BLaER1 (cell line): ENCODE measurements around the gene EAF1.
"Not testable (repeated sequence)": the region's sequence is repeated elsewhere in the genome, so short reads cannot be mapped to it uniquely, and the experiment has no call there.

Source experiments
- H3K27ac ChIP-seq: shearing (Covaris generic); formaldehyde crosslinking; 2 replicates; pipeline ENCODE4 v1.8.1; 2022
- H3K27me3 ChIP-seq: shearing (Covaris generic); formaldehyde crosslinking; 2 replicates; pipeline ENCODE4 v1.8.1; 2022
- H3K36me3 ChIP-seq: shearing (Covaris generic); formaldehyde crosslinking; 2 replicates; pipeline ENCODE4 v1.8.1; 2022
- H3K4me1 ChIP-seq: shearing (Covaris generic); formaldehyde crosslinking; 2 replicates; pipeline ENCODE4 v1.8.1; 2022
- H3K4me2 ChIP-seq: shearing (Covaris generic); formaldehyde crosslinking; 2 replicates; pipeline ENCODE4 v1.8.1; 2022
- H3K4me3 ChIP-seq: shearing (Covaris generic); formaldehyde crosslinking; 2 replicates; pipeline ENCODE4 v1.8.1; 2022
- H3K9ac ChIP-seq: shearing (Covaris generic); formaldehyde crosslinking; 2 replicates; pipeline ENCODE4 v1.8.1; 2022
- H3K9me3 ChIP-seq: shearing (Covaris generic); formaldehyde crosslinking; 2 replicates; pipeline ENCODE4 v1.8.1; 2022
- H4K20me1 ChIP-seq: shearing (Covaris generic); formaldehyde crosslinking; 2 replicates; pipeline ENCODE4 v1.8.1; 2022
- Cebpa-rat ChIP-seq: shearing (Covaris generic); IDR thresholded peaks from 2 replicates; pipeline ENCODE4 v1.8.1; 2022

EAF1 gene

DNA sequence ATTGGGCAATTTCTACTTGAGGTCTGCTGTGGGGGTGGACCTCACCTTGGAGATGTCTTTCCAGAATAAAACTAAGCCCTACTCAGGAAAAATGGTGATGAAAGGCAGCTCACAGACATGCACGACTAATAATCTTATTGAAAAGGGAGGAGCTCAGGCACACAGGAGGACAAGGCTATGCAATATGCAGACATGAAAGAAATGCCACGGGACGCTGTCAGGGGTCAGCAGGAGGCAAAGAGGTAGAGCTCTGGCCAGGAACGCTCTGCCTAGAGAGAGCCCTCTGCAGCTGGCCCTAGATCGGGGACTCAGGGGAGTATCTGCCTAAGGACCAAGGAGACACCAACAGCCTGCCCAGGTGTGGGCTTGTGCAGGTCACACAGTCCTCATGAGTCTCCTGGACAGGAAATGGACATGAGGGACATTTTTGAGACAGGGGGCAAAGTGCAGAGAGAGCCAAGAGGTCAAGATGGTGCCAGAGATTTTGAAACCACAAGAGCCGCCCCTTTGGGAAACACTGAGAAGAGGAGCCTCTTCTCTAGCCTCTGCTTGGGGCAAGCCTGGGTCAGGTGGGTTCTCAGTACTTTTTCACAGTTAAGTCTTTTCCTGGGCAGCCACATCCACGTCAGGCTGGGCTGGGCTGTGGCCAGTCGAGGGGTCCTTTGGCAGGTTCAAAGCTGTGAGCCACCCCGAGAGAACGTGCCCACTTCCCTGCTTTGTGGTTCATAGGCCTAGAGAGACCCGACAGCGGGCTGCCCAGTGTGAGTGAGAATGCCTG, 23.2 kb downstream of the EAF1 start:
- Histone ChIP-seq H3K27ac (no peak overlapping the region), H3K27me3 (no peaks in the 10 kb centered on the region), H3K36me3 (peaks cover 10% of the 10 kb centered on the region; the same call in 1 of the 2 replicates), H3K9me3 (no peaks in the 10 kb centered on the region), H3K4me1 (peaks cover 17% of the 10 kb centered on the region), H3K4me2 (no peak overlapping the region), H3K4me3 (no peak overlapping the region), H3K9ac (no peak overlapping the region), H4K20me1 (no peaks in the 10 kb centered on the region)
- TF ChIP-seq Cebpa-rat, result no peak

GRCh38 chr3:15451216-15452113, 24.1 kb downstream of the EAF1 start:
- no peak overlapping the region for H3K4me2 ChIP-seq
- H3K36me3 ChIP-seq, result peaks cover 10% of the 10 kb centered on the region; the same call in 1 of the 2 replicates
- no peaks in the 10 kb centered on the region for H3K9me3 ChIP-seq
- no peak overlapping the region for H3K4me3 ChIP-seq
- peaks cover 17% of the 10 kb centered on the region for H3K4me1 ChIP-seq
- no peak overlapping the region for H3K27ac ChIP-seq
- no peak for TF ChIP-seq Cebpa-rat
- H3K9ac ChIP-seq, result no peak overlapping the region
- no peaks in the 10 kb centered on the region for H3K27me3 ChIP-seq
- H4K20me1 ChIP-seq, result no peaks in the 10 kb centered on the region

- Histone ChIP-seq H3K9ac (no peak overlapping the region), H3K36me3 (peaks cover 10% of the 10 kb centered on the region; the same call in 1 of the 2 replicates), H3K9me3 (no peaks in the 10 kb centered on the region), H4K20me1 (no peaks in the 10 kb centered on the region), H3K27me3 (no peaks in the 10 kb centered on the region), H3K4me1 (peaks cover 17% of the 10 kb centered on the region), H3K4me3 (no peak overlapping the region), H3K4me2 (no peak overlapping the region), H3K27ac (no peak overlapping the region)
- TF ChIP-seq Cebpa-rat, result no peak
Observed at GRCh38 chr3:15452156-15452555, 24.8 kb downstream of the EAF1 start.

DNA sequence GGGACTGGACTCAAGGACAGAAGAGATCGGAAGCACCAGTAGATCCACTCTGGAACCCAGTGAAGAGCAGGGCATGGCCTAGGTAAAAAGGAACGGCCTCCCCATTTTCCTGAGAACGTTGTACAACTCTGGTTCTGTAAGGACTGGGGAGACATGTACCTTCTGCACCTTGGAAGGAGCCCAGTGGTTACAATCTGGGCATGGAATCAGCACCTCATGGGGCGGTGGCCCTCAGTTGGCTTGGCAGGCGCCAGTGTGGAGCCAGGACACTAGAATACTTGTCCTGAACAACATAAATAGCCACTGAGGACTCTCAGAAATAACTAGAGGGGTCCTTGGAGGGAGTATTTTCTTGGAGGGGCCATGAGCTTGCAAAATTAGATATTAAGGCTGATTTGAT, 25.6 kb downstream of the EAF1 start:
- Histone ChIP-seq H3K4me2 (no peak overlapping the region), H3K36me3 (peaks cover 10% of the 10 kb centered on the region; the same call in 1 of the 2 replicates)

DNA sequence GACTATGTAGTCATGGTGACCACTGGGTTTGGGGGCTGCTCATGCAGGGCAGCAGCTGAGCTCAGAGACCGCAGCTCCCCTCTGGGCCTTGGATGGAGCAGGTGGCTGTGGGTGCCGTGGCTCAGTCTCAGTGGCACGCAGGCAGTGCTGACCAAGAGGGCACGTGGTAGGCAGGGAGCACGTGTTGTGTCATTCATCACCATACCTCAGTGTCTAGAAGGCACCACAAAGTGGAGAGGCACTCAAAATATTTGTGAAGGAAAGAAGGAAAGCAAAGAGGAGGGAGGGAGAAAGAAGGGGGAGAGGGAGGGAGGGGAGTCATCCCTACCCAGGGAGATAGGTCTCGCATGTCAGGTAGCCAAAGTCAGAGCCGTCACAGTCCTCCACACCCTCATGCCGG, 26.1 kb downstream of the EAF1 start:
- peaks cover 5% of the 10 kb centered on the region; the same call in 1 of the 2 replicates for H3K9me3 ChIP-seq
- H3K27ac ChIP-seq, result no peak overlapping the region
- no peak for TF ChIP-seq Cebpa-rat
- no peaks in the 10 kb centered on the region for H3K27me3 ChIP-seq
- peaks cover 15% of the 10 kb centered on the region; the same call in 1 of the 2 replicates for H3K36me3 ChIP-seq
- H3K4me2 ChIP-seq, result no peak overlapping the region
- no peaks in the 10 kb centered on the region for H4K20me1 ChIP-seq
- H3K4me1 ChIP-seq, result peaks cover 17% of the 10 kb centered on the region
- H3K9ac ChIP-seq, result no peak overlapping the region
- no peak overlapping the region for H3K4me3 ChIP-seq

More for the DNA sequence above, 25.6 kb downstream of the EAF1 start:
- Histone ChIP-seq H3K27ac (no peak overlapping the region), H4K20me1 (no peaks in the 10 kb centered on the region), H3K9me3 (no peaks in the 10 kb centered on the region), H3K4me3 (no peak overlapping the region), H3K9ac (no peak overlapping the region), H3K4me1 (peaks cover 17% of the 10 kb centered on the region), H3K27me3 (no peaks in the 10 kb centered on the region)
- no peak for TF ChIP-seq Cebpa-rat

GRCh38 chr3:15453991-15454625, 26.7 kb downstream of the EAF1 start:
- Histone ChIP-seq H3K36me3 (peaks cover 16% of the 10 kb centered on the region; the same call in 1 of the 2 replicates), H3K4me3 (no peak overlapping the region), H4K20me1 (no peaks in the 10 kb centered on the region), H3K4me2 (peak overlapping the region; percentile 47), H3K27ac (no peak overlapping the region), H3K27me3 (no peaks in the 10 kb centered on the region), H3K4me1 (peaks cover 17% of the 10 kb centered on the region), H3K9me3 (peaks cover 5% of the 10 kb centered on the region; the same call in 1 of the 2 replicates), H3K9ac (no peak overlapping the region)
- no peak for TF ChIP-seq Cebpa-rat

- Histone ChIP-seq H4K20me1 (no peaks in the 10 kb centered on the region), H3K4me2 (no peak overlapping the region), H3K9me3 (peaks cover 5% of the 10 kb centered on the region; the same call in 1 of the 2 replicates), H3K9ac (no peak overlapping the region), H3K27ac (no peak overlapping the region), H3K4me3 (no peak overlapping the region), H3K27me3 (no peaks in the 10 kb centered on the region), H3K4me1 (peaks cover 19% of the 10 kb centered on the region), H3K36me3 (peaks cover 16% of the 10 kb centered on the region; the same call in 1 of the 2 replicates)
- TF ChIP-seq Cebpa-rat, result no peak
Observed at GRCh38 chr3:15454965-15455364, 27.6 kb downstream of the EAF1 start.

DNA sequence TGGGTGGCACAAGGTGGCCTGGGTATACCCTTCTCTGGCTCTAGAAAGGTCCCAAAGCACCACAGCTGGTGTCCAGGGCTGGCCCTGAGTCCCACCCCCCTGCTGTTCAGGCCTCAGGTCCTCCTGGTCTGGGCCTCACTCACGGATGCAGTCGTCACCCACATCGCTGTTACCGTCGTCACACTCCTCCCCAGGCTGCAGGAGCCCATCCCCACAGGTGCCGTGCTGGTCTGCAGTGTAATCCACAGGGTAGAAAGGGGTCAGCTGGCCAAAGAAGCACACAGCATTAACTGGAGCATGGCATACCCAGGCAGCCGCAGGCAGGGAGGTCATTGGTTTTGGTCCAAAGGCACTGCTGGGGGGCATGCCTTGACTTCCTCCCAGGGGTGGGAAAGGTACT, 28.4 kb downstream of the EAF1 start:
- Histone ChIP-seq H3K36me3 (peaks cover 12% of the 10 kb centered on the region; the same call in 1 of the 2 replicates), H3K9ac (no peak overlapping the region), H3K4me3 (no peak overlapping the region), H3K27ac (no peak overlapping the region), H3K4me2 (no peak overlapping the region), H3K27me3 (no peaks in the 10 kb centered on the region), H3K9me3 (peaks cover 5% of the 10 kb centered on the region; the same call in 1 of the 2 replicates), H4K20me1 (no peaks in the 10 kb centered on the region), H3K4me1 (peaks cover 23% of the 10 kb centered on the region)
- TF ChIP-seq Cebpa-rat, result no peak

- no peak overlapping the region for H3K9ac ChIP-seq
- TF ChIP-seq Cebpa-rat, result no peak
- H3K4me3 ChIP-seq, result no peak overlapping the region
- H3K27ac ChIP-seq, result no peak overlapping the region
- H3K9me3 ChIP-seq, result peaks cover 5% of the 10 kb centered on the region; the same call in 1 of the 2 replicates
- H3K27me3 ChIP-seq, result no peaks in the 10 kb centered on the region
- no peak overlapping the region for H3K4me2 ChIP-seq
- H3K4me1 ChIP-seq, result peaks cover 29% of the 10 kb centered on the region
- H3K36me3 ChIP-seq, result peaks cover 8% of the 10 kb centered on the region; the same call in 1 of the 2 replicates
- no peaks in the 10 kb centered on the region for H4K20me1 ChIP-seq
Observed at GRCh38 chr3:15456321-15456720, 28.9 kb downstream of the EAF1 start.

- not testable (repeated sequence) for H3K9ac ChIP-seq, H3K36me3 ChIP-seq, H3K27ac ChIP-seq, H3K9me3 ChIP-seq, H4K20me1 ChIP-seq, H3K4me2 ChIP-seq, H3K27me3 ChIP-seq, H3K4me3 ChIP-seq
- peaks cover 35% of the 10 kb centered on the region for H3K4me1 ChIP-seq
Observed at GRCh38 chr3:15456915-15457314, 29.5 kb downstream of the EAF1 start.
